Hematopoietic multipotent progenitor cell treated with erythropoietin and hydrocortisone succinate and interleukin-3 and kit ligand, for 6 days (in vitro differentiated cells): ENCODE results near the gene MAD1L1.

Experiments
- DNase-seq: peaks from one replicate; pipeline ENCODE4 v3.0.0-alpha.2; 2015

The MAD1L1 gene

GRCh38 chr7:2019711-2020511, 212.8 kb downstream of the MAD1L1 start:
- peak; percentile 89 for DNase-seq

DNA sequence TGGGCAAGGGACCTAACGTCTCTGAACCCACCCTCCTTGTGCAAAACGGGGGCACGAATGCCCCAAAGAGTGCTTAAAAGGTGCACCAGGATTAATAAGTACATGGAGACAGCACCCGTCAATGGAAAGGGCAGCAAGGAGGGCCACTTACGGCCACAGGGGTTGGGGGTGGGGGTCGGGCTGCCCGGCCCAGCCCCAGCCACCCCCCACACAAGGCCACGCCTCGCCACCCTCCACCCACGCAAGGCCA, 213.4 kb downstream of the MAD1L1 start:
- DNase-seq = no peak

DNA sequence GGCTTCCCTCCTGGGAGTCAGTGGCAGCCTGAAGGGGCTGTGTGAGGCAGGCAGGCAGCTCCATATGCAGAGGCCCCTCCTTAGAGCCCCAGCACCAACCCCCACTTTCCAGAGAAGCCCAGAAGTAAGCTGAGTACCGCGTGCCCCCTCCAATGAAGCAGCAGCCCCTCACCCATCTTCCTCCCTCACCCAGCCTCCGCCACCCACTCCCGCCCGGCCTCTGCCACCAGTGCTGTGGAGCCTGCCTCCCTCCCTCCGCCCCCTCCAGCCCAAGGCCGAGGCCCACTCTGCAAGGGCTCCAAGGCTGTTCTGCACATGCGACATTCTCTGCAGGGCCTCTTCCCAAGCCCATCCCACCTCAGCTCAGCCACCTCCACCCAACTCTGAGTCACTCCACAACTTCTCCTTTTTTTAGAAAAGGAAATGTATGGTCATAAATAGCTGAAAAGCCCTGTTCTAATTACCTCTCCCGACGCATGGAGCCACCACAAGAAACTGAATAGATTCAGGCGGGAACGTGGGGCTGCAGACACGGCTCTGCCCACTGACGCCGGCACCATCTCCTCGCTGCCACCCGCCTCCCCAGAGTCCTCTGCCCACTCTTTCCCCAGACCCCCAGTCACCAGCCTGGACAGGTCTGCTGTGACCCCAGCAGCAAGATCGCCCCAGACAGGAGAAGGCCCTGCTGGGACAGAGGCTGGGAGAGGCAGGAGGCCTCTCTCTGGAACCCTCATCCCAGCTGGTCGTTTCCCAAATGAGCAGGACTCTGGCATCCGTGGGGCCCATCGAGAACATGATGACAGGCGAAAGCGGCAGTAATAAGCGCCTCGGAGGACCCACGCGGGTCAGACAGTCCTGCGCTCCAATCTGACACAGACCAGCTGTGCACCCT, 213.9 kb downstream of the MAD1L1 start:
- DNase-seq = peak; percentile 86

DNA sequence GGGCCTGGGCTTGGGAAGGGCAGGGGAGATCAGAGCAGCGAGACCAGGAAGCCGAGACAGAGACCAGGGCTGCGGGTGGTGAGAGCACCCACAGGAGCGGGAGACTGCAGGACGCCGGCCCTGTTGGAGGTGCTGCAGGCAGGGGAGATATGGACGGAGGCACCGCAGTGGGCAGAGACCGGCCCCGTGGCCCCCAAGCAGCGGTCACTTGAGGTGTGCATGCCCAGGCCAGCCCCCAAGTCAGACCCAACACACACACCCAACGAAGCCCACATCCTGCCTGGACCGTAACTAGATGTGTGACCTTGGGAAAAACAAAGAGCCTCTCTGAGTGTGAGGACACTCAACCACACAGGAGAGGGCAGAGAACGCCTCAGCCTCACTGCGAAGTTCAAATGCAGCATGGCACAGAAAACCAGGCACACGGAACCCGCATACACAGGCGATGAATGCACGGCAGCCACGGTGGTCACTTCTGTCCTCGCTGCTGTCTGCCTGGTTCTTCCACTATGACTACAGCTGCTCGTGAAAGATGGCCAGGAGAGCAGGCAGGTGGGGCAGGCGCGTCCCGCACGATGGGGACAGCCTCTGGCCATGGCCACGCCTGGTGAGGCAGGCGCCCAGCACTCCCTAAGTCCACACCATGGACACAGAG, 214.7 kb downstream of the MAD1L1 start:
- DNase-seq = no peak

- DNase-seq = no peak
Measured at GRCh38 chr7:2017481-2017891, 215.3 kb downstream of the MAD1L1 start.

DNA sequence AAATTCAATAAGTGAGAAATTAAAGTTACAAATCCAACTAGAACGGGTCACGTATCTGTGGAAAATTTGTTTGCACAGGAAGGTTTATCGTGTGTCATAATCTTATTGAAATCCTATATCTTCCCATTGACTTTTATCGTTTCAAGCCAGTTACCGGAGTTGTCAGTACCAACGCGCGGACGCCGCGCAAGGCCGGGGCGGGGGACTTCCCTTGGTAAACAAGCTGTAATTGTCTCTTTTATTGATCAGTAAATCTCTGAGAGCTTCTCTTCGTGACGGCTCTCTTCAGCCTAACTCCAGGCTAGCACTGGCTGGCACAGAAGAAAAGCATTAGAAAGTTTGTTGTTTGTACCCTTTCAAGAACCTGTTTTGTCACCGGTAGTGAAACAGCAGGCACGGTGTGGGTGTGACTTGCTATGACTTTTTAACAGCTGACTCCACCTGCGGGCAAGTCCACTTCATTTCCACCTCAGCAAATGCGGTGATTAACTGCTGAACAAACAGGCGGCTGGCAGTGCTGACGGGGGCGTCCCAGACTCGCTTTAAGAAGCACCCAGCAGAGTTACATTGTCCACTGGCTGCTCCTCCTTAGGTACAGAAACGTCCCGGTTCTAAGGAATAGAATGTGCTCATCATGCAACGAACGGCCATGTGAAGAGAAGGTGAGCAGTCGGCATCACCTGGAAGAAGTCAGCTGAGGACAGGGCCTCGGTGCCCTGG, 215.8 kb downstream of the MAD1L1 start:
- DNase-seq = no peak

DNA sequence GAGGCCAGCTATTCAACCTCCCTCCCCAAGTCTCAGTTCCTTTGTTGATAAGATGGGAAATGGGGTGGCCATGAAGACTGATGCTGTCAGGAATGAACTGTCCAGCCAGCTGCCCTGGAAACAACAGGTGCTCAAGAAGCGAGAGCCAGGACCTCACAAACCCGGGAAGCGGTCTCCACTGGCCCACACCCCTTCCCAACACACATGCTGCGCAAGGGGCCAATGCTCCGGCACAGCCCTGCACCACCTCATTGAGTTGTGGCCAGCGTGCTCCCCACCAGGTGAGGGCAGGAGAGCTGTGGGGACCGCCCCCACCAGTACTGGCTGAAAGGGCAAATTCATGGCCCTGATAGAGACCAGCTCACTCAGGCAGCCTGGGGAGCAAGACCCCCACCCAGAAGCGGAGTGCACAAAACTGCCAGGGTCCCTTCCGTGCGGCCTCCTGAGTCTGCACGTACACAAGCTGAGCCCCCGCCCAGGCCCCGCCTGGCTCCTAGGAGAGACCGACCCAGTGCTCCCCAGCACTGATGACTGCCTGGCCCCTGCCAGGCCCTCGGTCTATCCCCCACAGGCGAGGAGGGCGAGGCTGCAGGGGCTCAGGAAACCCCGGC, 216.6 kb downstream of the MAD1L1 start:
- DNase-seq = no peak

GRCh38 chr7:2015251-2015871, 217.4 kb downstream of the MAD1L1 start:
- no peak for DNase-seq

DNA sequence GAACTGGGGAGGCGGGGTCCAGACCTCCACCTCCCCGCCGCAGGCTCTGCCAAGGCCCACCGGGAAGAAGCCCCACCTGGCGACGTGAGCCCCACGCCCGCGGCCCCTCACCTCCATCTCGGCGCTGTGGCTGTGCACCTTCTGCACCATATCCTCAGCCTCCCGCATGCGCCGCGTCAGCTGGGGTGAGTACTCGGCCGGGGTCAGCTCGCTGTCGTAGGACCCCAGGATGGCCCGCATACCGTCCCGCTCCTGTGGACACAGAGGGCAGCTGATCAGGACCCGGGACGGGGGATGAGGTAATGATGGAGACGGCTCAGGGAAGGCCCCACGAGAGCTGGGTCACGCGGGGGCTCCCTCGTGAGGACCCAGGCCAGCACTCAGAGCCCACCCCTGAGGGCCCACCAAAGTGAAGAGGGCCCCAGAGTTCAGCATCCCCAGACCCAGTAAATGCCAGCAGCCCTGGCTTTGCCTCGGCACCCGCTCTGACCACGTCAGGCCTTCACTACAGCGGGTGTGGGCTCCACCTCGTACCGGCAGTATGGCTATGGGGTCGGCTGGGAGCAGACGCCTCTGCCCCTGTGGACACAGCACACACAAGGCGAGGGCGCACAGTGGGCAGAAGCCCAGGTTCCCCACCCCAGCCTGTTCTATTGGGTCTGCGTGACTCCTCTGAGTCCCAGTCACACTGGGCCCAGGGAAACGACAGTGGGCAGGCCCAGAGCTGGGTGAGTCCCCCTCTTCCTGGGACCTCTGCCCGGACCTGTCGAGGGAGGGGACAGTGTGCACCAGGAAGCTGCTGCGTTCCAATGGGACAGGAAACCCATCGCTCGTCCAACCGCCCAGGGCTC, 218.1 kb downstream of the MAD1L1 start:
- no peak for DNase-seq

DNA sequence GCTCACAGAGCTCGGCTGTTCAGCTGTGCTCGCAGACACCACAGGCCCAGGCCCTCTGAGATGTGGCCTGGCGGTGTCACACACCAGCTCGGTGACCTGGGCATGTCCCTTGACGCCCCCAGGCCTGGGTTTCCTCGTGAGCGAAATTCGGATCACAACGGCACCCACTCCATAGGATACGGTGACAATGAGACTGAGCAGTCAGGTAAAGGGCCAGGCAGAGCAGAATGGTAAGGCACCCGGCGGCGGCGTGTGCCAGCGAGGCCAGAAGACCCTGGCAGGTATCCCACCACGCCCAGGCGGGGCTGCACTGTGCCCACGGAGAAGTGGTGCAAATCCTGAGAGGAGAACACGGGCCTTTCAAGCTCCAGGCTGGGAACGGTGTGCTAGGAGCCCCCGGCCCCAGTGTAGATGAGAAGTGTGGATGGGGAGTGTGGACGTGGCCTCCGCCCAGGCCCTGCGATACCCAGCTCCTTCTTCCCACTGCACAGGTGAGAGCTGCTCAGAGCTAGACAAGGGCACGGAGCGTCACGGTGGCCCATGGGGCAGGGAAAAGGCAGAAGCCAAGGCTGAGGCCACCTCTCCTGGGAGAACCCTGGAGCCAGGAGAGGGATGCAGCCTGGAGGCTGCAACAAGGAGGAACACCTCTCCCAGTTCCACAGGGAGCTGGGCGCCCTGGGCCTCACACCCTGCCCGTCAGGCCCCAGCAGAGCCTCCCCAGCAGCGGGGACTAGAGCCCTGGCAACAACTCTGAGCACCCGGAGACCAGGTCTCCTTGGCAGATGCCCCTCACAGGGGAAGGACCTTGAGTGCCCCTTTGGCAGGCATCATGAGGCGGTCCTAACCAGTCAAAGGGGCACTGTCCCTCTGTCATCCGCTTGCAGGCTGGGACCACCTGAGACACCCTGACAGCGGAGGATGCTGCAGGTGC, 219.1 kb downstream of the MAD1L1 start:
- DNase-seq = no peak

DNA sequence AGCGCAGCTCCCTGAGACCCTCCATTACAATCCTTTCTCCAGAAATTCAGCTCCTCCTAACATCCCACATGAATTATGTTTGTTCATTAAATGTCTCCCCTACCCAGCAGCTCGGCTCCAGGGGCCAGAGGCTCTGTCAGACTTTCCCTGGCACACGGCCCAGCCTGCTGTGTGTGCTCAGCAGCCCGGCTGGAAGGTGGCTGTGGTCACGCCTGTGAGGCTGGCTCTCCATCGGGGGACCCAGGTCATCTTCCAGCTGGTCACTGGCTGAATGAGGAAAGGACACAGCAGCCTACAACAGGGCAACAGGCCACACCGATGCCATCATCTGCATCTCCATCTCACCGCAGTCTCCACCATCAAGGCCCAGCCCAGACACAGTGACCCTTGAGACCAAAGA, 219.8 kb downstream of the MAD1L1 start:
- peak; percentile 32 for DNase-seq

DNA sequence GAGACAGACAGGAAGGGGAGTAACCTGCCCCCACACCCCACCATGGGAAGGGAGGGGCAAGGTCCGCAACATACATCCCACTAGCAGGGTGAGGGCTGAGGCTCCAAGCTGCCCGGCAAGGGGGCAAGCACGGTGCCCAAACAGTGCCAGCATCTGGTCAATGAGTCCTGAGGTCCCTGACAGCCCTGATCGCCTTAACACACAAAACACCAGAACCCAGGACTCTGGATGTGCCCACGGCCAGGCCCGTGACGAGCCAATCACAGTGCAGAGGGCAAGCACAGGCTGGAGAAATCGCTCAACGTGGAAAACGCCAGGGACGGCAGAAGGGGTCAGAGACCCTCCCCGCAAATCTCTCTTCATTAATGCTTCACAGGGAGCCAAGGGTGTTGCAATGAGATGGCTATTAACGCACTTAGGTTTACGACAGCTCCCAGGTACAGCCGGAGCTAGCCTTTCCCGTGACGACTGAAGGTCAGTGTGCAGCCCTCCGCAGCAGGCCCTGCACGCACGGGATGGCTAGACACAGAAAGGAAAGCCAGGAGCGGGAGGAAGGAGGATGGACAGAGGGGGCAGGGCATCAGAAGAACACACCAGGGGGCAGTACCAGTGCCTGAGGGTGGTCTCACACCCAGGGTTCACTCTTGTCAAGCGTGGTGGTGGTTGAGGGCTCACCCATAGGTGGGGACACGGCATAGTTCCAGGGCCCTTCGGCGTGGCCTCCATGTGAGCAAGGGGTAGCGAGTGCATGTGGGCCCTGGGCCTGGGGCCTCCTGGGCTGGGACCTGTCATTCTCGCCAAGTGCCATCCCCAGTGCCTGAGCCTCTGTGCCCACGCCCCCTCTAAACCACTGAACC, 220.5 kb downstream of the MAD1L1 start:
- no peak for DNase-seq

DNA sequence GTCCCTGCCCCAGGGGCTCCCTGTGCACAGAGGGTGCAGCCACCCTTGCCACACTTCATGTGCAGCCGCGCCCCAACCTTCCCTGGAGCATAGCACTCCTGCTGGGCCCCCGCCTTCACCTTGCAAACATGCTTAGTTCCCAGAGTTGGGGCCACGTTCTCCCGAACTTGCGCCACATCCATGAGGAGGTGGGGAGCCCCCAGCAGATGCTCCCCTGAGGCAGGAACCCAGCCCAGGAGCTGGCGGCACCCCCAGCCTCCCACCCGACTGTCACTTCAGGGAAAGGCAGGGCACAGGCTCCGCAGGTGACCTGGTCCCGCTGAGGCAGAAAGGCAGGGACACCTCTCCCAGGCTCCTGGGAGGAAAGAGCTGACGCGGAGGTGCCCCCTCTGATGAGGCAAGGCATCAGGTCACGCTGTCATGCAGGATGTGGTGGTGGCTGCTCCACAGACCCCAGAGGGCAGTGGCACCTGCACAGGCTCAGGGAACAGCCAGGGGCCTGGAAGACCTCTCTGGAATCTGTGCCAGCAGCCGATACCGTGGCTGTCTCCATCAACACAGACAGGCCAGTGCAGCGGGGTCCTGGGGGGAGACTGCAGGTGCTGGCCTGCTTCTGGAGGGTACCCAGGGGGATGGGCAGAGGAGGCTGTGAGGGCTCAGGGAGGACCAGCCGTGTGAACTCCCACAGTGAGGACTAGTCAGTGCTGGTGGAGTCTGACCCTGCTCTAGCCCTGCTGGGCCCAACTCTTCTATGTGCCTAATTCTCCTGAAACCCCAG, 221.3 kb downstream of the MAD1L1 start:
- no peak for DNase-seq

GRCh38 chr7:2010551-2011265, 222.0 kb downstream of the MAD1L1 start:
- no peak for DNase-seq

GRCh38 chr7:2010101-2010500, 222.6 kb downstream of the MAD1L1 start:
- DNase-seq = no peak

GRCh38 chr7:2009541-2010001, 223.2 kb downstream of the MAD1L1 start:
- DNase-seq = no peak

DNA sequence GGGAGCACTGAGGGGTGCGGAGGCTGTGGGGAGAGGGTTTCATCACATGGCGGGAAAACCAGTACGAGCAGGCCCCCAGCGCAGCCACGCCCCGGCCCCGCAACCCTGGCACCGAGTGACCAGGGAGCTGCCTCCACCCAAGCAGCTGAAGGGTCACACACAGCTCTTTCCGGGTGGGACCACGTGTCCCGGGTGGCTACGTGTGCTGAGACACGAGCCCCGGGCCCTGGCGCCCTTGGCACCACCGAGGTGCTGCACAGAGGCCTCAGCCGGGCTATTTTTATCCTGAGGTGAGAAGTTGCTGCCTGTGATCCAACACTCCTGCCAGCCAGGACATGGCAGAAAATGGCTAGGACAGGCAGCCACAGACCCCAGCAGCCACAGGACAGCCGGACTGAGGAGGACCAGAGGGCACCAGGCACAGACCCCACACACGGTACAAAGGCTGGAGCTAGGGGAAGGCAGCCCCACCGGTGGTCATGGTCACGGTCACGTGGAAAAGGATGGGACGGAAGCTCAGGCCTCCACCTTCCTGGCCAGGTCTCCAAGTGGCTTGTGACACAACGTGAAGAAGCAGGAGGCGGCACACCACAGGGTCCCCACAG, 223.7 kb downstream of the MAD1L1 start:
- DNase-seq = no peak
